ENCODE results near the gene CDHR4. TPM values are rescaled to one million over a fixed set of nuclear protein-coding genes. Genes with fewer than 3 reads are reported as not detected.

The CDHR4 gene
- total and polyA plus RNA-seq, 9 of the 15 experiments (the other 6 are each of a cell fraction or from before 2014, with no cell fraction given): 0.21 TPM; not detected in 8

GRCh38 chr3:49786357-49787181 is 13.1 kb downstream of the CDHR4 start, which contains the start of gene IP6K1 (continued):
- no peak for TF ChIP-seq ZNF280B (CRISPR knock-in tag; IDR thresholded peaks at IDR 0.05)
- TF ChIP-seq PATZ1 (CRISPR knock-in tag; IDR thresholded peaks at IDR 0.05; ENCODE audit: borderline replicate concordance): no peak
- peak; percentile 88 for TF ChIP-seq NEUROD1 (IDR thresholded peaks at IDR 0.05; ENCODE audit: borderline replicate concordance, low read depth, low read length, partially characterized antibody)
- TF ChIP-seq PKNOX1 (IDR thresholded peaks at IDR 0.05): peak; percentile 100
- TF ChIP-seq MYNN (IDR thresholded peaks at IDR 0.05): no peak
- TF ChIP-seq MYNN (CRISPR knock-in tag; IDR thresholded peaks at IDR 0.05): no peak
- TF ChIP-seq UBTF (IDR thresholded peaks at IDR 0.05; ENCODE audit: borderline replicate concordance in 1 of 2, low read depth in 2 of 2, low read length in 2 of 2): 0 out of 4 replicates have a peak, but pooled peaks of 1 of the 2 experiments have one; percentile 18
- TF ChIP-seq CREB3 (tag; conservative IDR thresholded peaks at IDR 0.05; ENCODE audit: low read depth): peak; percentile 44; the same call in 1 of the 2 replicates
- TF ChIP-seq TFAP4 (CRISPR knock-in tag; IDR thresholded peaks at IDR 0.05; ENCODE audit: borderline replicate concordance): peak; percentile 61; the same call in 1 of the 2 replicates
- TF ChIP-seq MBD2 (IDR thresholded peaks at IDR 0.05; ENCODE audit: borderline replicate concordance, low read depth): peak; percentile 94
- peak; percentile 45; the same call in 1 of the 2 replicates for TF ChIP-seq POLR2H (tag; IDR thresholded peaks at IDR 0.05; ENCODE audit: low read depth)
- peak; percentile 86 for TF ChIP-seq KDM5B (IDR thresholded peaks at IDR 0.05; ENCODE audit: insufficient replicate concordance, low read depth, low read length)
- TF ChIP-seq CAMTA2 (CRISPR knock-in tag; conservative IDR thresholded peaks at IDR 0.05): no peak
- TF ChIP-seq JUNB (CRISPR knock-in tag; conservative IDR thresholded peaks at IDR 0.05): no peak
- TF ChIP-seq CHD2 (IDR thresholded peaks at IDR 0.05; ENCODE audit: low read depth, low read length): peak; percentile 79
- no peak for TF ChIP-seq PYGO2 (tag; IDR thresholded peaks at IDR 0.05)
- no peak for TF ChIP-seq STAG1 (CRISPR knock-in tag; IDR thresholded peaks at IDR 0.05; ENCODE audit: borderline replicate concordance)
